Fibroblast of skin of abdomen (primary cell): ENCODE data around the gene SMAD7.
A peak's percentile ranks its signal among the peaks of the same experiment; 100 is the strongest.
"Not testable (repeated sequence)": the region's sequence is repeated elsewhere in the genome, so short reads cannot be mapped to it uniquely, and the experiment has no call there.

Experiments
- DNase-seq: peaks from one replicate; pipeline ENCODE4 v3.0.0-alpha.2; 2013

Gene SMAD7

DNA sequence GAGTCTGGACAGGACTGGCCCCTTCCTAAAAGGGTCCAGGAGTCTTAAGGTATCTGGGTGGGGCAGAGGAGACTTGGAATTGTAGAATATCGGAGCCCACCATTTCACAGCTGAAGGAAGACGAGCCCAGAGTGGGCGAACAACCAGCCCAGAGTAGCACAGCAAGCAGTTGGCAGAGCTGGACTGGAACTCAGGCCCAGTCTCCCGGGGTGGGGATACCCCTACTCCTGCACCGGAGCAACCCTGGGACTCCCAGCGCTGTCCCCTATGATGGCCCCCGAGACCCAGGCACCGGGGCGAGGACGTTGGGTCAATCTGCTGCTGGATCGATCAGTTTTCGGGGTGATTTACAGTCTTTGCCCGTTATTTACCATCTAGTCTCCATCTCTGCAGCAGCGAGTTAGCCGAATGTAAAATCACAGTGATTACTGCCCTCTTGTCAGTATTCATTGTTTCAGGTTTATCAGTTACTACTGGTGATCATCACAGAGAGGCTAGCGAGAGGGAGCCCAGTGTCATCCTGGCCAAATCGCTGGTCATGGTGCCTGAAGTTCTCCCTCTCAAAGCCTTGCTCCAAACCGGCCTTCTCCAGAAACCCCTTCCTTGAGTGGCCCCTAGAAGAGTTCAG is 75.3 kb downstream of the SMAD7 start:
- DNase-seq: no peak

GRCh38 chr18:48874701-48875162 is 76.0 kb downstream of the SMAD7 start:
- no peak for DNase-seq

DNA sequence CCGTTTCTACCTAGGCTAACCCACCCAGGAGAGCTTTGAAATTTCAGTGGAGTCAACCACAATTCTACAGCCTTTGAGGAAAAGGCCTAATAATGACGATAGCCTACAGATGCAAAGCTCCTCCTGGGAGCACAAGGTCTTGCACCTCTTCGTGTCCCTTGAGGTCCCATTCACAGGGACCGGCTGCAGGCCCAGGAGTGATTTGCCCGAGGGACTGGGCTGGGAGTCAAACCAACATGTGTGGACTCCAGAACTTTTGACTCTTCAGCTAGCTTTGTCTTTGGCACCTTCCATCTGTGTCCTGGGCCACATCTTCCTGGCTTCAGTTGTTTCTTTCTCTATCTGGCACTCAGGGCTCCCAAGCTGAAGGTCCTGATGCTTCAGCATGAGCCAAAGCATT is 76.5 kb downstream of the SMAD7 start:
- DNase-seq: no peak

- DNase-seq: peak; percentile 60
These were observed 78.3 kb downstream of the SMAD7 start for GRCh38 chr18:48872234-48873145.

DNA sequence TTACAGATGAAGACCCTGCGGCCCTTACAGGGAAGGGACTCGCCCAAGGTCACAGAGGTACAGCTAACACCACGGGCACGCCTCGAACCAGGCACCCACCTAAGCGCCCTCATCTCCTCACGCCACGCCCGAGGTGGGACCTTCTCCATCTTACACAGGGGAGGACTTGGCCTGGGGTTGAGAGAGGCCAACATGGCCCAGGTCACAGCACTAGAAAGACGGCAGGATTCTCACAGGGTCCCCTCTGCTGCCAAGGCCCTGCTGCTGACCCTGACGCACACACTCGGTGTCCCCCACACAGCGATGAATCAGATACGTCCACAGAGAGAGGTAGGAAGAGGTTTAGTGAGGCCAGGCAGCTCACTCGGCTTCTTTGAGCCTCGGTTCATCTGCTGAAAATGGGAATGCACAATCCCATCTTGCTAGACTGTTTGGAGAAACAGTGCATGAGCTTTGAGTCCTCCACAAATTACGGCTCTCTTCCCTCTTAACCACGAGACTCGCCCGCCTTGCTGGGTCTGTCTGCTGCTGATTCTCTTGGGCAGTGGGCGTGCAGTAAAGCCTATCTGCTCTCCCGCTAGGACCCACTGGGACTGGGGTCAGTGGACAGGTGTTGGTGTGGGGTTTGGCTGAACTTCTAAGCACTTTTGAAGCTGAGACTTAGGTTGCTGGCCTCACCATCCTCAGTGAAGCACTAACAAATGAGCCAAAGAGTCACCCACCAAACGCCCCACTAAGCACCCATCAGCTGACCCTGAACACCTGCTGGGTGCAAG is 79.2 kb downstream of the SMAD7 start:
- no peak for DNase-seq

- not testable (repeated sequence) for DNase-seq
These were observed 79.8 kb downstream of the SMAD7 start for GRCh38 chr18:48870926-48871325.
